NCI-H345 (cell line): ENCODE measurements around the gene EXOC4.
A peak's percentile ranks its signal among the peaks of the same experiment; 100 is the strongest.
"Not testable (repeated sequence)": the region's sequence is repeated elsewhere in the genome, so short reads cannot be mapped to it uniquely, and the experiment has no call there.

ENCODE experiments used
- DNase-seq: peaks from one replicate; lab custom pipeline; 2025; lab: John Stamatoyannopoulos, UW

EXOC4 gene

GRCh38 chr7:133623721-133624120, 370.8 kb downstream of the EXOC4 start:
- no peak for DNase-seq

DNA sequence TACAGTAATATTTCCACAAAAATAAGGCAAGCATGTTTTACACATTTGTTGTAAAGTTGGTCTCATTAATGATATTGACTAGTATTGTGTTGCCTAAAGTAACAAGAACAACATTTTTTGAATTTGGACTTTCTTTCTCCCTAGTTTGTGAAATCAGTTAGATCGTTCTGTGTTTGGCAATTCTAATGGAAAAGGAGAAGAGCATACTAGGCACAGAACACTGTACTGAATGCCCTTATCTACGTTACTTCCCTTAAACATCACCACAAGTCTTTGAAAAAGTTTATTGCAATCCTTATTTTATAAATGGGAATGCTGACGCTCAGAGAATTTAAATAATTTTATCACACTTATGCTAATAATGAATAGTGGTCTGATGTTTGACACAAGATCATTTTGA, 372.2 kb downstream of the EXOC4 start:
- DNase-seq = no peak

DNA sequence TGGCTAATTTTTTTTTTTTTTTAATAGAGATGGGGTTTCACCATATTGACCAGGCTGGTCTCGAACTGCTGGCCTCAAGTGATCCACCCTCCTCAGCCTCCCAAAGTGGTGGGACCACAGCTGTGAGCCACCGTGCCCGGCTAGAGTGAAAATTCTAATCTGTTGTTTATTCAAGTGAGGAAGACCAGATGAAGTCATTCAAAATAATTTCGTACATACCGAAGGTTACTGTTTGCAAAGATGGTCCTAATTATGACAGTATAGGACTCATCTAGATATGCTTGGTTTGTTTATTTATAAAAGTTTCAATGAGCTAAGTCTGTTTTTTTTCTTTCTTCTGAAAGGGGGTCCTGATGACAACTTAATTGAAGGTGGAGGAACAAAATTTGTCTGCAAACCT, 376.8 kb downstream of the EXOC4 start:
- no peak for DNase-seq

DNA sequence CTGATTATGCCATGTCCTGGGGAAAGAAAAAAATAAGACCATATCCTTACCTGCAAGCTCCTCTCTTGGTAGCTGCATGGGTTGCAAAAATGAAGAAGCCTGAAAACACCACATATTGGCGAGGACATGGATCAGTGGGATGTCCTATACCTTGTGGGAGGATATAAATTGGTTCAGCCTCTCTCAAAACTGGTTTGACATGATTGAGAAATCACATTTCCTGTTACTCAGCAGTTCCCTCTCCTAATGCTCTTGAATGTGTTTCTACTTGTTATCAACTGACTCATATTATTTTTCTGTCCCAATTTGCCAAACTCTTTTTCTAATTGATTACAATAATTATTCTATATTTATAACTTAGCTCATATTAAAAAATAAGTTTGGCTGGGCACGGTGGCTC, 380.2 kb downstream of the EXOC4 start:
- no peak for DNase-seq

- DNase-seq = no peak
Measured at GRCh38 chr7:133635541-133635940, 382.7 kb downstream of the EXOC4 start.

DNA sequence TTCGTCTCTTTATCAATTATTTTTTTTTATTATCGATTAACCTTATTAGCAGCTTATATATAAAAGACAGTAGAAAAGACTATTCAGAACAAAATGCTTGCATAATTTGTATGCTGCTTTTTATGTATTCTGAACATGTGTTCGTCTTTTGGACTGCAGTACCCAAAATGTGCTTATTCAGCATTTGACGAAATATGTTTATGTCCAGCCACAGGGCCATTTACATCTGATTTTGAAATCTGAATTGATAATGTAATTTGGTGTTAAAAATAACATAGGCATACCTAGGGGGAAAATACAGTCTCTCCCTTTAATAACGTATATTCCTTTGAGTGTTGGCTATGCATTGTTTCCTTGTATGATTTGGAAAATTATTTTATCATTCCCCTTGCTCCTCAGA, 386.0 kb downstream of the EXOC4 start:
- DNase-seq = no peak

GRCh38 chr7:133641436-133641835, 388.6 kb downstream of the EXOC4 start:
- DNase-seq = no peak

GRCh38 chr7:133642907-133643306, 390.0 kb downstream of the EXOC4 start:
- DNase-seq = no peak

DNA sequence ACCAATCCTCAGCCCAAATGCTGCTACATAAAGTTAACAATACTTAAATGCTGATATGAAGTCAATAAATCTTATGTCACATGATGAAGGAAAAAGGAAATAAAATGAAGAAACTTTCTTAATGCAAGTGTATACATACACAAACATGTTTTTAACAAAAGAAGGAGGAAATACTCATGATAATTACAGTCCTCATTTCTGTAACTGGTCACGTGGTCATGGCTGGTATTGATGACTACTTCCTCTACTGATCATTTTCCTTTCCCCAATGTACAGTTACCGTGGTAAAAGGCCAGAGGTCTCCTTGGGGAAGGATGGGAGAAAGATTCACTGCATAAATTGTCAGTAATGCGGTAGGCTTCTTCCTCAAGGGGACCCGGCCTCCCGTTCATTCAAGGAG, 390.8 kb downstream of the EXOC4 start:
- not testable (repeated sequence) for DNase-seq

DNA sequence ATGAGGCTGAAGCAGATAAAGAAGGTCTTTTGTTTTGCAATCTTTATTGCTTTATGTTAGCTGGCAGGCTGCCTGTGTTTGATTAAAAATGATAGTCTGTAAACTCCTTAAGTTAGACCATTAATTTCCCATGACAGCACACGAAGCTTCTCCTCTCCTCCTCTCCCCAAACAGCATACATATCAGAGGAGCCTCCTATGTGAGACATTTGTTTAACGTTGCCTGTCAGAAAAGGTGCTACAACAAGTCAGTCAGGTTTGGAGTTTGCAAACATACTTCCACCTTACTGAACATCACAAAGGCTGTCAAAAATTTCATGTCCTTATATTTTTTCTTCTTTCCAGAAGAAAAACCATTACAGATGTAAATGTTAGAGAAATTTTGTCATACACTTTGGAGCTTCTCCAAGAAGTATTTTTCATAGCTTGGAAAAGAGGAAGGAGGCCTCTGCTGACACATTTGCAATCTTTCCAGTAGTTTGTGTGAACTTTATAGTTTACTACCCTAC, 393.1 kb downstream of the EXOC4 start:
- DNase-seq = peak; percentile 6

- no peak for DNase-seq
Measured at GRCh38 chr7:133646472-133647315, 393.8 kb downstream of the EXOC4 start.

DNA sequence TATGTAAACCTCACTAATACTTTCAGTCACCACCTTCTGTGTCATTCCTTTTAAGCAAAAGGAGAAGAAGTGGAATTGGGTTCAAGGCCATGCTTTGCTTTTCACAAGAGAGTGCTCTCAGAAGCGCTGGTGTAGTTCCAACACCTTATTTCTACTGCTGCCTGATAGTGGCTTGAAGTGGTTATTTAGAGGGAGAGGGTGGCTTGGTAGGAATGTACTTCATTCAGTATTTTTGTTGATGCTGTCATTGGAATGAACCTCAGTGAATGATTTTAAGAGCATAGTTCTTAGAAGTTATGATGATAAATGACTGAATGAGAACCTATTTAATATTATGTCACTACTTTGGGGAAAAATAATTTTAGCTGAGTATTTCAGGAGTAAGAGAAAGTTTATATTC, 396.7 kb downstream of the EXOC4 start:
- no peak for DNase-seq

- no peak for DNase-seq
Measured at GRCh38 chr7:133650069-133650468, 397.2 kb downstream of the EXOC4 start.

DNA sequence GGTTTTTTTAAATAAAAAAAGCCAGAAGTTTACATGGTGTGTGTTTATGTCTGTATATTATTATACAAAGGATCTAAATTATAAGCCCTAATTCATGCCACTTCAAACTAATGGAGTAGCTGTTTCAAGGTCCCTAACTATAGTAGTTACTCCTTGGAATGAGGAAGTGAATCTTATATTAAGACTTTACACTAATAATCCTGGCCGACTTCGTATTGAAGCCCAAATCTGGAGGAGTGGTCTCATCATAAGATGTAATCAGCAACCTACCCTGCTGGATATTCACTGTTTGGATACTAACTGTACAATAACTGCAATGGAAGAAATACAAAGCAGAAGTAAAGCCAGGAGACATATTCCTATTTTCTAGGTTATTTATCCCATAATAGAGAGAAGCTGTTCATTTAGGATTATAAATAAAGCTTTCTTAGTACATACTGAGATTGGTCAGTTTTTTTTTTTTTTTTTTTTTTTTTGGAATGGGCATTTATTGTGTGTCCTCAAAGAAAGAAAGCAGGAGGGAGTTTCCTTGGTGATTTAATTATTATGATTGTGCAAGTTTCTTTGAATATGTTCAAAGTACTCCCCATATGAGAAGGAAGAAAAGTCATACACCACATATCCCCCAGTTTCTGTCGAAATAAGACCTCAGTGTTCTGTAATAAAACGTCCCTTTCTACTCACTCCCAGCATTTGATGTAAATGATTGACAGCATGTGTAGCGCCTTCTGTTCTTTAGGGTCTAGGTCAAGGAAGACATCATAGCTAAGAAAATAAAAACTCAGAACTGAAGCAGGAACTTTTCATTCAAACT, 397.8 kb downstream of the EXOC4 start:
- DNase-seq = no peak

DNA sequence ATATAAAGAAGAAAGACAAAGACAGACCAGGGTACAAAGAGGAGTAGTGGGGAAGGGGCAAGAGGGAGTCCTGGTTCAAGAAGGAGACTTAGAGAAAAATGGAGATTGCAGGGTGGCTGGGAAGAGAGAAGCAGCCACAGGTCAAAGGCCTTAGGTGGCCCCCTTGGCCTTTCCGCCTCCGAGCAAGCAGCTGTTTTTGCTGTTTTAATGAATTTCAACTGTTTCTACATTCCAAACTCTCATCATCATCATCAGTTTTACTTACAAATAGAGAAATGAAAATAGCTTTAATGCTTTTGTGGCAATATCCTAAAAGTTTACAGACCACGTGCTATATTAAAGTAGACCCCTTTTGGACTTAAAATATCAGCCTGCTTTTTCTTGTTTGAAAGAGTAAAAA, 399.7 kb downstream of the EXOC4 start:
- no peak for DNase-seq

DNA sequence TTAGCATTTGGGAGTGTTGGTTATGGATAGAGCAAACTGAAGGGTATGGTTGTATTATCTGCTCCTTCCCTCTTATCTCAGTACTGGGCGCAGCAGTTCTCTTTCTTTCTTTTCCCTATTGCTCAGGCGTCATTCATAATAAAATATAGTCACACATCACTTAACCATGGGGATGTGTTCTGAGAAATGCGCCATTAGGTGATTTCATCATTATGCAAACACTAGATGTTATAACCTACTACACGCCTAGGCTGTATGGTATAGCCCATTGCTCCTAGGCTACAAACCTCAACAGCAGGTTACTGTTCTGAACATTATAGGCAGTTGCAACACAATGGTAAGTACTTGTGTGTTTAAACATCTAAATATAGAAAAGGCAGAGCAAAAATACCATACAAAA, 401.7 kb downstream of the EXOC4 start:
- DNase-seq = no peak

DNA sequence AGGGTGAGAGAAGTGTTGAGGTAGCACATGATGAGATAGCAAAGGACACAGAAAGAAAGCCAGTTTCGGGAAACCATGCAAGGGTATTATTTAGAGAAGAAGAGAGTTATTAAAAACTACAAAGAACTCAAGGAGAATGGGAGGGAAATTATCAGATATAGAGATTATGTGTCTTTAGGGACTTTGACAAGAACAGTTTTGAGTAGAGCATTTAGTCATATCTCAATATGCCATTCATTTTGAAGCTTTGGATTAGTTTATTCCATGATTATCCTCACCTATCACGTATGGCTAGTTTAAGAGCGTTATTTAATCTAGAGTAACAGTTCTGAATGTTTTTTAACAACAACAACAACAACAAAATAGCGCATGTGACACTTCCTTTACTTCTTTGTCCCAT, 409.4 kb downstream of the EXOC4 start:
- no peak for DNase-seq

DNA sequence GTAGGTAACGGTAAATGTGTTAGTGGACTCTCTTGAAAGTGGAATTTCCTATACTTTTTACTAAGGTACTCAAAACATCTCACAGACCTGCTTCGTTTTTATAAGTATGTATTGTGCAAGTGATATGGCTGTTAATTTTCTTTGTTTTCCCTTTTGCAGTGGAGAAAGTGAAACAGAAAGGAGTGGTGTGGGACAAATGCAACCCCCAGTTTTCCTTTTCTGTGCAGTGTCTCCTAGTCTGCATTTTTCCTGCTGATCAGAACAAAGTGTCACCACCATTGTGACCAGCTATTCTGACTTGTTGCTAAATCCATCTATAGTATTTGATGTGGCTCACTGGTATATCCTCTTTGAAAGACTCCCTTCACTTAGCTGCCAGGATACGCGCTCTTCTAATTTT, 410.0 kb downstream of the EXOC4 start:
- no peak for DNase-seq

DNA sequence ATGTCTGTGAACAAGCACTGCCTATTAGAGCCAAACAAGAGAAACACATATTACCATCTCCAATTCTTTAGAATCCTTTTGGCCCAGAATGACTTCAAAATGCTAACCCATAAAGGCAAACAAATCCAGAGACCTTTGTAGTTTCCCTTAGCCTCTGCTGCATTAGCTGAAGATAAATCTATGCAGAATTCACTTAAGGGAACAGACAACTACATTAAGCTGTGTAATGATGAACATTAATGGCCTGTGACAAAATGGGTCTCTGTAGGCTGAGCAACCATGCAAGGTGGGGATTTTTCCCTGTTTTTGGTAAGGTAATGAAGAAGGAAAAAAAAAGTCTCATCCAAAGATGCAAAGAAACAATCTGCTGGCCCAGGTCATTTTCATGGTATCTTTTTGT, 411.6 kb downstream of the EXOC4 start:
- no peak for DNase-seq

- DNase-seq = no peak
Measured at GRCh38 chr7:133668296-133669060, 415.6 kb downstream of the EXOC4 start.

DNA sequence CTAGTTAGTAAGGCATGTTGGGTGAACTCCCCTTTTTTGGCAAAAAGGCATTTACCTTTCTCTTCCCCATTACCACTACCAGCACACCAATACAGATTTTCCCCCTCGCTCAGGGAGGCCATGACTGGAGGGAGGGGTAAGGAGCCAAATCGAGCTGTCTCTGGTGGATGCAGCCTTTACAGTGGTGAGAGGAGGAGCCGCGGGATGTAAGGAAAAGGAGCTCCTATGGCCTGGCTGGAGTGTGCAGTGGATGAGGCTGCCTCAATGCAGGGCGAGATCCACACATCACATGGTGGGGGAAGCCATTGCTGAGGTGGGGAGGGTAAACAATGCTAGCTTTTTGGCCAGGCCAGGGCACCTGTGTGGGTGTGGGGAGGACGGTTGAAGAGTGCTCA, 416.2 kb downstream of the EXOC4 start:
- no peak for DNase-seq

DNA sequence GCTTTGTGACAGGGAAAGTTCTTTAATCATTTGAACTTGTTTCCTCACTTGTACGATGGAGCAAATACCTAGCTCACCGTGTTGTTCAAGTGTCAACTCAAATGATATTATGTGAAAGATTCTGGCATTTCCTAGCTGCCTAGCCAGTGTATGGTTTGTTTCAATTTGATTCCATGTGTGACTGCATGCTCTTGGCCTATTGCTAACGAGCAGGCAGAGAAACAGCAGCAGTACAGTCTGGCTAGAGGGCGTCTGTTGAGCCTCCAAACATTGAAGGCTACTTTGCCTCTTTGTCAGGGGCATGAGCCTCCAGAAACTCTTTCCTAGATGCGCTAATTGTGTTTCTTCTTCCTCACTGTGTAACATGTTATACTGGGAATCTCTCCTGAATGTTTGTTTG, 417.4 kb downstream of the EXOC4 start:
- DNase-seq = no peak
